HepG2 (cell line): ENCODE measurements around the gene PXMP4. TPM values are rescaled to one million over a fixed set of nuclear protein-coding genes. Genes with fewer than 3 reads are reported as not detected.

Source experiments
- BRD4 ChIP-seq: sonication (generic); formaldehyde crosslinking; IDR thresholded peaks from 2 replicates; pipeline ENCODE4 v1.4.0; 2020; ENCODE audit warnings: missing genetic modification reagents
- CC2D1A ChIP-seq: sonication (generic); formaldehyde crosslinking; IDR thresholded peaks from 2 replicates; pipeline ENCODE4 v1.8.1; 2023; ENCODE audit warnings: mild to moderate bottlenecking, missing genetic modification reagents
- EHMT2 ChIP-seq: fragments of 200-600 bp; sonication (generic); IDR thresholded peaks from 2 replicates; pipeline ENCODE4 v1.7.0; 2017; ENCODE audit warnings: antibody characterized with exemption, low read depth, low read length, borderline replicate concordance
- HIVEP1 ChIP-seq: sonication (generic); formaldehyde crosslinking; IDR thresholded peaks from 2 replicates; pipeline ENCODE4 v1.4.0; 2020; ENCODE audit warnings: mild to moderate bottlenecking, missing genetic modification reagents
- MED13 ChIP-seq: sonication (generic); formaldehyde crosslinking; IDR thresholded peaks from 2 replicates; pipeline ENCODE4 v1.5.0; 2020; ENCODE audit warnings: missing genetic modification reagents
- PPARG ChIP-seq: conservative IDR thresholded peaks from 2 replicates; pipeline ENCODE4 v1.6.1; 2016; ENCODE audit warnings: missing biosample characterization, missing genetic modification reagents
- SMAD9 ChIP-seq: sonication (generic); formaldehyde crosslinking; IDR thresholded peaks from 2 replicates; pipeline ENCODE4 v1.5.1; 2020; ENCODE audit warnings: mild to moderate bottlenecking, missing genetic modification reagents
- ZNF562 ChIP-seq: sonication (generic); formaldehyde crosslinking; IDR thresholded peaks from 2 replicates; pipeline ENCODE4 v1.8.0; 2022; ENCODE audit warnings: missing genetic modification reagents, borderline replicate concordance
- ZNF564 ChIP-seq: sonication (generic); formaldehyde crosslinking; IDR thresholded peaks from 2 replicates; pipeline ENCODE4 v1.8.1; 2023; ENCODE audit warnings: mild to moderate bottlenecking, missing genetic modification reagents
- ZNF777 ChIP-seq: sonication (generic); formaldehyde crosslinking; IDR thresholded peaks from 2 replicates; pipeline ENCODE4 v1.4.0; 2020; ENCODE audit warnings: missing genetic modification reagents
- polyA plus RNA-seq, 8 experiments: library from polyadenylated mRNA; depleted of rRNA in 3 of 8; stranded (reverse) in 7 of 8; unstranded in 1 of 8; fragments of >200 nt; fragmentation: Illumina TruSeq in 4 of 8; extraction: Trizol in 4 of 8; gene quantifications; 2 replicates each; pipeline versions ENCODE4 v1.2.1 to v1.2.3, GENCODE V29; 2011 to 2016; ENCODE audit warnings: low read depth in 4 of 8, missing spikeins in 1 of 8, mixed read lengths in 1 of 8; ENCODE audit not compliant: insufficient read depth in 1 of 8
- total RNA-seq, 5 experiments: library from RNA; depleted of rRNA; stranded (reverse); fragments of >200 nt; fragmentation: Illumina TruSeq; extraction: Trizol; gene quantifications; 2 replicates each; pipeline ENCODE4 v1.2.3, GENCODE V29; 2016; ENCODE audit warnings: low read depth in 1 of 5
- TF ChIP-seq, protein P1 (sequence below): sonication (generic); formaldehyde crosslinking; IDR thresholded peaks from 2 replicates; pipeline ENCODE4 v1.5.1; 2020; ENCODE audit warnings: mild to moderate bottlenecking, missing genetic modification reagents, borderline replicate concordance
- TF ChIP-seq, protein P2 (sequence below), 2 experiments: fragments of 450-650 bp in 1 of 2; sonication (generic) in 1 of 2; formaldehyde crosslinking; IDR thresholded peaks; 2 replicates each; pipeline versions ENCODE4 v1.5.0 to v1.8.0; 2020 to 2022; ENCODE audit warnings: mild to moderate bottlenecking in 1 of 2, missing genetic modification reagents in 1 of 2
- TF ChIP-seq, protein P3 (sequence below), 2 experiments: fragments of 450-650 bp in 1 of 2; sonication (generic) in 1 of 2; formaldehyde crosslinking in 1 of 2; IDR thresholded peaks; 2 replicates each; pipeline versions ENCODE4 v1.6.1 to v1.8.0; 2016 to 2022; ENCODE audit warnings: antibody characterized with exemption in 1 of 2, mild to moderate bottlenecking in 1 of 2, missing genetic modification reagents in 1 of 2
- TF ChIP-seq, protein P4 (sequence below): sonication (generic); formaldehyde crosslinking; IDR thresholded peaks from 2 replicates; pipeline ENCODE4 v1.8.0; 2022; ENCODE audit warnings: missing genetic modification reagents, mild to moderate bottlenecking, moderate library complexity, borderline replicate concordance

Gene PXMP4
- total and polyA plus RNA-seq, 2 of the 13 experiments (the other 11 are each of a cell fraction or from before 2014, with no cell fraction given) = not detected

DNA sequence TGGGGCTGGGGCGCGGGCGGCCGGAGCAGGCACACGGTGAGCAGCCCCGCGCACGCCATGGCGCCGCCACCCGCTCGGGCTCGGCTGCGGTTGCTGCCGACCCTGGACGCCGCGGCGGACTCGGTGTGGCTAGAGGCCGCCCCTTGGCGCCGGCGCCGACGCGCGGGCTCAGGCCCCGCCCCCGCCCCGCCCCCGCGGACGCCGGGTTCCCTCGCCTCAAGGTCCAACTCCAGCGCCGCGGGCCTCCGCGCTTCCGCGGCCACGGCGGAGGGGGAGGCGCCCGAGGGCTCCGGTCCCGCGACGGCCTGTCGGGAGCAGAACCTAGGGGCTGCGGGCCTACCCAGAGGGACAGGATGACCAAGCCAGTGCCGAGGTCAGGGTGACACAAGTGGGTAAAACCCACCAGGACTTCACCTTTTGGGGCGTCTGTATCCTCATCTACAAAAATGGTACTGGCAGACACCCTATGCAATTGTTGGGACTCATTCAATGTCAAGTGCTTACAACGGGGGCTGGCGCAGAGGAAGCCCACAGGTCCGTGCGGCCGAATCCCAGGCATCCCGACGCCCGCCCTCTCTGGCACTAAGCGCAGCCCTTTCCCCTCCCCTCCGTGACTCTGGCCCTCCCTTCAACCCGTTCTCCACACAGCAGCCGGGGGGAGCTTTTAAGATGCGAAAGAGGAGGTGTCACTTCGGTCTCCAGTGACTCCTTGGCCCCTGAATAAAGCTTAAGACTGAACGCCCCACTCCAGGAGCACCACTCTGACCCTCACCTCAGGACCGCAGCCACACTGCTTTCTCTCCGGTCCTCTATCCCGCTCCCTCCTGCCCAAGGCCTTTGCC, 45.6 kb downstream of the PXMP4 start, which contains the start of gene NECAB3 (continued):
- peak; percentile 82; the same call in 1 of the 2 replicates for TF ChIP-seq ZNF564
- TF ChIP-seq SMAD9 (CRISPR knock-in tag) = no peak
- TF ChIP-seq, protein P1, sequence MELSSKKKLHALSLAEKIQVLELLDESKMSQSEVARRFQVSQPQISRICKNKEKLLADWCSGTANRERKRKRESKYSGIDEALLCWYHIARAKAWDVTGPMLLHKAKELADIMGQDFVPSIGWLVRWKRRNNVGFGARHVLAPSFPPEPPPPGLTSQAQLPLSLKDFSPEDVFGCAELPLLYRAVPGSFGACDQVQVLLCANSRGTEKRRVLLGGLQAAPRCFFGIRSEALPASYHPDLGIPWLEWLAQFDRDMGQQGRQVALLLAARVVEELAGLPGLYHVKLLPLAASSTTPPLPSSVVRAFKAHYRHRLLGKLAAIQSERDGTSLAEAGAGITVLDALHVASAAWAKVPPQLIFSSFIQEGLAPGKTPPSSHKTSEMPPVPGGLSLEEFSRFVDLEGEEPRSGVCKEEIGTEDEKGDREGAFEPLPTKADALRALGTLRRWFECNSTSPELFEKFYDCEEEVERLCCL (CRISPR knock-in tag) = no peak; the same call in 1 of the 2 replicates
- TF ChIP-seq ZNF562 (CRISPR knock-in tag) = no peak
- no peak for TF ChIP-seq CC2D1A
- peak; percentile 56; the same call in 1 of the 2 replicates for TF ChIP-seq MED13 (CRISPR knock-in tag)
- TF ChIP-seq, protein P2, sequence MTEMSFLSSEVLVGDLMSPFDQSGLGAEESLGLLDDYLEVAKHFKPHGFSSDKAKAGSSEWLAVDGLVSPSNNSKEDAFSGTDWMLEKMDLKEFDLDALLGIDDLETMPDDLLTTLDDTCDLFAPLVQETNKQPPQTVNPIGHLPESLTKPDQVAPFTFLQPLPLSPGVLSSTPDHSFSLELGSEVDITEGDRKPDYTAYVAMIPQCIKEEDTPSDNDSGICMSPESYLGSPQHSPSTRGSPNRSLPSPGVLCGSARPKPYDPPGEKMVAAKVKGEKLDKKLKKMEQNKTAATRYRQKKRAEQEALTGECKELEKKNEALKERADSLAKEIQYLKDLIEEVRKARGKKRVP (CRISPR knock-in tag; IDR thresholded peaks at IDR 0.05) = no peak
- TF ChIP-seq BRD4 (CRISPR knock-in tag) = peak; percentile 68; the same call in 1 of the 2 replicates
- peak; percentile 68; the same call in 1 of the 2 replicates for TF ChIP-seq HIVEP1 (CRISPR knock-in tag)
- TF ChIP-seq, protein P3, sequence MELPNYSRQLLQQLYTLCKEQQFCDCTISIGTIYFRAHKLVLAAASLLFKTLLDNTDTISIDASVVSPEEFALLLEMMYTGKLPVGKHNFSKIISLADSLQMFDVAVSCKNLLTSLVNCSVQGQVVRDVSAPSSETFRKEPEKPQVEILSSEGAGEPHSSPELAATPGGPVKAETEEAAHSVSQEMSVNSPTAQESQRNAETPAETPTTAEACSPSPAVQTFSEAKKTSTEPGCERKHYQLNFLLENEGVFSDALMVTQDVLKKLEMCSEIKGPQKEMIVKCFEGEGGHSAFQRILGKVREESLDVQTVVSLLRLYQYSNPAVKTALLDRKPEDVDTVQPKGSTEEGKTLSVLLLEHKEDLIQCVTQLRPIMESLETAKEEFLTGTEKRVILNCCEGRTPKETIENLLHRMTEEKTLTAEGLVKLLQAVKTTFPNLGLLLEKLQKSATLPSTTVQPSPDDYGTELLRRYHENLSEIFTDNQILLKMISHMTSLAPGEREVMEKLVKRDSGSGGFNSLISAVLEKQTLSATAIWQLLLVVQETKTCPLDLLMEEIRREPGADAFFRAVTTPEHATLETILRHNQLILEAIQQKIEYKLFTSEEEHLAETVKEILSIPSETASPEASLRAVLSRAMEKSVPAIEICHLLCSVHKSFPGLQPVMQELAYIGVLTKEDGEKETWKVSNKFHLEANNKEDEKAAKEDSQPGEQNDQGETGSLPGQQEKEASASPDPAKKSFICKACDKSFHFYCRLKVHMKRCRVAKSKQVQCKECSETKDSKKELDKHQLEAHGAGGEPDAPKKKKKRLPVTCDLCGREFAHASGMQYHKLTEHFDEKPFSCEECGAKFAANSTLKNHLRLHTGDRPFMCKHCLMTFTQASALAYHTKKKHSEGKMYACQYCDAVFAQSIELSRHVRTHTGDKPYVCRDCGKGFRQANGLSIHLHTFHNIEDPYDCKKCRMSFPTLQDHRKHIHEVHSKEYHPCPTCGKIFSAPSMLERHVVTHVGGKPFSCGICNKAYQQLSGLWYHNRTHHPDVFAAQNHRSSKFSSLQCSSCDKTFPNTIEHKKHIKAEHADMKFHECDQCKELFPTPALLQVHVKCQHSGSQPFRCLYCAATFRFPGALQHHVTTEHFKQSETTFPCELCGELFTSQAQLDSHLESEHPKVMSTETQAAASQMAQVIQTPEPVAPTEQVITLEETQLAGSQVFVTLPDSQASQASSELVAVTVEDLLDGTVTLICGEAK (IDR thresholded peaks at IDR 0.05) = no peak
- TF ChIP-seq, protein P3 (CRISPR knock-in tag; IDR thresholded peaks at IDR 0.05) = peak; percentile 90
- TF ChIP-seq, protein P4, sequence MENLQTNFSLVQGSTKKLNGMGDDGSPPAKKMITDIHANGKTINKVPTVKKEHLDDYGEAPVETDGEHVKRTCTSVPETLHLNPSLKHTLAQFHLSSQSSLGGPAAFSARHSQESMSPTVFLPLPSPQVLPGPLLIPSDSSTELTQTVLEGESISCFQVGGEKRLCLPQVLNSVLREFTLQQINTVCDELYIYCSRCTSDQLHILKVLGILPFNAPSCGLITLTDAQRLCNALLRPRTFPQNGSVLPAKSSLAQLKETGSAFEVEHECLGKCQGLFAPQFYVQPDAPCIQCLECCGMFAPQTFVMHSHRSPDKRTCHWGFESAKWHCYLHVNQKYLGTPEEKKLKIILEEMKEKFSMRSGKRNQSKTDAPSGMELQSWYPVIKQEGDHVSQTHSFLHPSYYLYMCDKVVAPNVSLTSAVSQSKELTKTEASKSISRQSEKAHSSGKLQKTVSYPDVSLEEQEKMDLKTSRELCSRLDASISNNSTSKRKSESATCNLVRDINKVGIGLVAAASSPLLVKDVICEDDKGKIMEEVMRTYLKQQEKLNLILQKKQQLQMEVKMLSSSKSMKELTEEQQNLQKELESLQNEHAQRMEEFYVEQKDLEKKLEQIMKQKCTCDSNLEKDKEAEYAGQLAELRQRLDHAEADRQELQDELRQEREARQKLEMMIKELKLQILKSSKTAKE (CRISPR knock-in tag) = peak; percentile 75; the same call in 1 of the 2 replicates
- TF ChIP-seq PPARG (CRISPR knock-in tag) = 0 out of 2 replicates have a peak, but pooled peaks have one; percentile 18
- TF ChIP-seq EHMT2 = no peak
- TF ChIP-seq ZNF777 (CRISPR knock-in tag) = peak; percentile 95
